CD4-positive, alpha-beta T cell treated with Interleukin-2 at 100 ng/mL for 4 hours (primary cell): ENCODE measurements around the gene FMN2.
"Not testable (repeated sequence)": the region's sequence is repeated elsewhere in the genome, so short reads cannot be mapped to it uniquely, and the experiment has no call there.

Experiments
- DNase-seq: peaks from one replicate; pipeline ENCODE4 v3.0.0-alpha.2; 2020; ENCODE audit warnings: low spot score

FMN2 gene

GRCh38 chr1:240138867-240139266, 47.2 kb downstream of the FMN2 start:
- DNase-seq: no peak

GRCh38 chr1:240139511-240139910, 47.8 kb downstream of the FMN2 start:
- no peak for DNase-seq

- no peak for DNase-seq
These were observed 53.4 kb downstream of the FMN2 start for GRCh38 chr1:240145120-240145519.

GRCh38 chr1:240148333-240148732, 56.6 kb downstream of the FMN2 start:
- DNase-seq: no peak

- peak; percentile 14 for DNase-seq
These were observed 57.9 kb downstream of the FMN2 start for GRCh38 chr1:240149484-240150094.

GRCh38 chr1:240151136-240151735, 59.6 kb downstream of the FMN2 start:
- DNase-seq: no peak

- no peak for DNase-seq
These were observed 61.1 kb downstream of the FMN2 start for GRCh38 chr1:240152611-240153297.

GRCh38 chr1:240155605-240156004, 63.9 kb downstream of the FMN2 start:
- DNase-seq: no peak

GRCh38 chr1:240164742-240165141, 73.1 kb downstream of the FMN2 start:
- DNase-seq: no peak

- DNase-seq: no peak
These were observed 77.5 kb downstream of the FMN2 start for GRCh38 chr1:240169188-240169587.

- DNase-seq: no peak
These were observed 78.6 kb downstream of the FMN2 start for GRCh38 chr1:240170266-240170665.

GRCh38 chr1:240170806-240171205, 79.1 kb downstream of the FMN2 start:
- DNase-seq: no peak

GRCh38 chr1:240171907-240172306, 80.2 kb downstream of the FMN2 start:
- DNase-seq: no peak

GRCh38 chr1:240173836-240174235, 82.2 kb downstream of the FMN2 start:
- no peak for DNase-seq

GRCh38 chr1:240174734-240175133, 83.1 kb downstream of the FMN2 start:
- DNase-seq: no peak

GRCh38 chr1:240178366-240178765, 86.7 kb downstream of the FMN2 start:
- no peak for DNase-seq

- DNase-seq: not testable (repeated sequence)
These were observed 93.0 kb downstream of the FMN2 start for GRCh38 chr1:240184682-240185081.

- no peak for DNase-seq
These were observed 96.5 kb downstream of the FMN2 start for GRCh38 chr1:240188139-240188538.

- peak; percentile 42 for DNase-seq
These were observed 97.8 kb downstream of the FMN2 start for GRCh38 chr1:240189386-240189989.

GRCh38 chr1:240190881-240191401, 99.3 kb downstream of the FMN2 start:
- no peak for DNase-seq

- DNase-seq: no peak
These were observed 101.2 kb downstream of the FMN2 start for GRCh38 chr1:240192851-240193250.

- no peak for DNase-seq
These were observed 102.0 kb downstream of the FMN2 start for GRCh38 chr1:240193679-240194078.

GRCh38 chr1:240194120-240194519, 102.4 kb downstream of the FMN2 start:
- DNase-seq: no peak
